Adrenal gland (tissue), 5 donors: ENCODE measurements around the gene C9.

ENCODE experiments used
- POLR2A ChIP-seq, 2 donors: fragments of 450-650 bp; IDR thresholded peaks; one replicate each; pipeline ENCODE4 v1.6.1; 2017; ENCODE audit warnings: antibody characterized with exemption in 2 of 2, mild to moderate bottlenecking in 2 of 2, moderate library complexity in 1 of 2
- TF ChIP-seq, protein P1 (sequence below), 6 experiments: fragments of 450-650 bp in 4 of 6; fragments of 200-600 bp in 2 of 6; sonication (generic) in 1 of 6; IDR thresholded peaks; 1 replicate in 5 of 6; 2 replicates in 1 of 6; pipeline versions ENCODE4 v1.5.1 to v1.8.0; 2016 to 2021; ENCODE audit warnings: antibody characterized with exemption in 6 of 6, mild to moderate bottlenecking in 2 of 6, moderate library complexity in 1 of 6
- donor health status: DM: no; HTN: no; CAD: no.

DNA sequence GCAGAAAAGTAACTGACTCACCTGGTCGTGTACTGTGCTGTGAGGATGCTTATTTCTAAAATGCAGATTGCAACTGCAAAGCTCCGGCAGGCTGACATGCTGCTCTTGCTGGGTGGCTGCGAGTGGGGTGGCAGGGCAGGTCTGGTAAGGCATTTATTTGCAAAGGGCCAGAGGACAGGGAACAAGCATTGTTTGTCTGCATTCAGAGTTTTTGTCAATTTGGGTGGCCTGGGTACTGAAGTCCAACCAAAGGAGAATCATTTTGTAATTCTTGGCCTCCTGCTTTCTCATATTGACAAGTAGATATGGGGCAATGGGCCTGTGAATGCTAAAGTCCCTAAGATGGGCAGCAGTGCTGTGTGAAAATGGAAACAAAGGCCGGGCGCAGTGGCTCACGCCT, at the start of gene C9:
- TF ChIP-seq, protein P1, sequence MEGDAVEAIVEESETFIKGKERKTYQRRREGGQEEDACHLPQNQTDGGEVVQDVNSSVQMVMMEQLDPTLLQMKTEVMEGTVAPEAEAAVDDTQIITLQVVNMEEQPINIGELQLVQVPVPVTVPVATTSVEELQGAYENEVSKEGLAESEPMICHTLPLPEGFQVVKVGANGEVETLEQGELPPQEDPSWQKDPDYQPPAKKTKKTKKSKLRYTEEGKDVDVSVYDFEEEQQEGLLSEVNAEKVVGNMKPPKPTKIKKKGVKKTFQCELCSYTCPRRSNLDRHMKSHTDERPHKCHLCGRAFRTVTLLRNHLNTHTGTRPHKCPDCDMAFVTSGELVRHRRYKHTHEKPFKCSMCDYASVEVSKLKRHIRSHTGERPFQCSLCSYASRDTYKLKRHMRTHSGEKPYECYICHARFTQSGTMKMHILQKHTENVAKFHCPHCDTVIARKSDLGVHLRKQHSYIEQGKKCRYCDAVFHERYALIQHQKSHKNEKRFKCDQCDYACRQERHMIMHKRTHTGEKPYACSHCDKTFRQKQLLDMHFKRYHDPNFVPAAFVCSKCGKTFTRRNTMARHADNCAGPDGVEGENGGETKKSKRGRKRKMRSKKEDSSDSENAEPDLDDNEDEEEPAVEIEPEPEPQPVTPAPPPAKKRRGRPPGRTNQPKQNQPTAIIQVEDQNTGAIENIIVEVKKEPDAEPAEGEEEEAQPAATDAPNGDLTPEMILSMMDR (IDR thresholded peaks at IDR 0.05), result no peak
- no peak for TF ChIP-seq POLR2A (IDR thresholded peaks at IDR 0.05)
